AG04450 (cell line): Measurements from ENCODE around the gene SPOP. TPM values are rescaled to one million over a fixed set of nuclear protein-coding genes. Genes with fewer than 3 reads are reported as not detected.
A peak's percentile ranks its signal among the peaks of the same experiment; 100 is the strongest.

Experiments used
- CTCF ChIA-PET: fragments of 300-600, 350-600 bp; formaldehyde crosslinking; extraction: SDS; loops from one replicate; lab custom pipeline; 2022; ENCODE audit warnings: antibody characterized with exemption, inconsistent platforms; lab: Charles Lee
- POLR2A ChIA-PET: fragments of 350-600 bp; formaldehyde crosslinking; extraction: SDS; loops from one replicate; lab custom pipeline; 2021; ENCODE audit warnings: antibody characterized with exemption, inconsistent platforms; lab: Yijun Ruan, JAX
- DNase-seq: peaks from one replicate; pipeline ENCODE4 v3.0.0-alpha.2; 2011; ENCODE audit warnings: low read depth, low spot score
- H3K27ac ChIP-seq: one replicate; pipeline ENCODE4 v1.5.1; 2012; ENCODE audit warnings: low read depth, low read length, control low read depth
- H3K27me3 ChIP-seq: one replicate; pipeline ENCODE4 v1.6.0; 2012; ENCODE audit warnings: low read length; ENCODE audit not compliant: control insufficient read depth, insufficient read depth
- H3K4me3 ChIP-seq: 2 replicates; pipeline ENCODE4 v1.5.1; 2011; ENCODE audit warnings: mild to moderate bottlenecking, low read depth, low read length, control low read depth
- H3K9me3 ChIP-seq: 2 replicates; pipeline ENCODE4 v1.5.1; 2012; ENCODE audit warnings: low read length; ENCODE audit not compliant: control insufficient read depth, insufficient read depth
- polyA plus RNA-seq: library from polyadenylated mRNA; depleted of rRNA; stranded (reverse); fragments of >200 nt; gene quantifications from 2 replicates; pipeline ENCODE4 v1.2.3, GENCODE V29; 2011
- TF ChIP-seq, protein P1 (sequence below): IDR thresholded peaks from 2 replicates; pipeline ENCODE4 v1.5.1; 2011; ENCODE audit warnings: low read depth, low read length, control low read depth, inconsistent platforms

The SPOP gene
- polyA plus RNA-seq, 1 experiment = 51.6 TPM

DNA sequence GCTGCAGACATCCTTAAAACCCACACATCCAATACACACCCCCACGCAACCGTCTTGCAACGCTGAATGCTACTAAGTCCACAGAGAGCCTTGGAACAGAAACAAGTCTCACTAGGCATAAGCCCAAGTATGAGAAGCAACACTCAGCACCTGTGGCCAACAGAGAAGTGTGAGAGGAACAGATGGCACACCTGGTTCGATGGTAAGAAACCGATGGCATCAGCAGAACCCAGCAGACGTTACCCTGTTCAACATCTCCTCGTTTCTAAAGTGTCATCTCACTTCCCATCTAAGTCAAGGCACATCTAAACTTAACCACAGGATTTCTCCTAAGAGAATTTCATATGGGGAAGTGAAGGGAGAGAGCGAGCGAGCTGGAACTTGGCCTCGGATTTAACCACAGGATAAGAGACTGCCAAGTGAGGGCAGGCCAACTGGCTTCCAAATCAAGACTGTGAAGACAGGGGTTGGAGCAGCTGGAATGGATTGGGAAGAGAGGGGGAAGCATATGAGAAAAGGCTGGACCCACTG lies 61.2 kb downstream of the SPOP start:
- DNase-seq = no peak
- Histone ChIP-seq H3K27me3 (no peaks in the 10 kb centered on the region), H3K4me3 (no peak overlapping the region), H3K9me3 (no peaks in the 10 kb centered on the region), H3K27ac (no peak overlapping the region)
- ChIA-PET CTCF (interaction anchor here (0.6 kb wide), 1 partner anchor 302 kb away, joined by 3 read pairs; no protein-coding TSS in a partner anchor), POLR2A (interaction anchor here (0.6 kb wide), 1 partner anchor 862 kb away, joined by 3 read pairs; no protein-coding TSS in a partner anchor)
- TF ChIP-seq, protein P1, sequence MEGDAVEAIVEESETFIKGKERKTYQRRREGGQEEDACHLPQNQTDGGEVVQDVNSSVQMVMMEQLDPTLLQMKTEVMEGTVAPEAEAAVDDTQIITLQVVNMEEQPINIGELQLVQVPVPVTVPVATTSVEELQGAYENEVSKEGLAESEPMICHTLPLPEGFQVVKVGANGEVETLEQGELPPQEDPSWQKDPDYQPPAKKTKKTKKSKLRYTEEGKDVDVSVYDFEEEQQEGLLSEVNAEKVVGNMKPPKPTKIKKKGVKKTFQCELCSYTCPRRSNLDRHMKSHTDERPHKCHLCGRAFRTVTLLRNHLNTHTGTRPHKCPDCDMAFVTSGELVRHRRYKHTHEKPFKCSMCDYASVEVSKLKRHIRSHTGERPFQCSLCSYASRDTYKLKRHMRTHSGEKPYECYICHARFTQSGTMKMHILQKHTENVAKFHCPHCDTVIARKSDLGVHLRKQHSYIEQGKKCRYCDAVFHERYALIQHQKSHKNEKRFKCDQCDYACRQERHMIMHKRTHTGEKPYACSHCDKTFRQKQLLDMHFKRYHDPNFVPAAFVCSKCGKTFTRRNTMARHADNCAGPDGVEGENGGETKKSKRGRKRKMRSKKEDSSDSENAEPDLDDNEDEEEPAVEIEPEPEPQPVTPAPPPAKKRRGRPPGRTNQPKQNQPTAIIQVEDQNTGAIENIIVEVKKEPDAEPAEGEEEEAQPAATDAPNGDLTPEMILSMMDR = no peak

DNA sequence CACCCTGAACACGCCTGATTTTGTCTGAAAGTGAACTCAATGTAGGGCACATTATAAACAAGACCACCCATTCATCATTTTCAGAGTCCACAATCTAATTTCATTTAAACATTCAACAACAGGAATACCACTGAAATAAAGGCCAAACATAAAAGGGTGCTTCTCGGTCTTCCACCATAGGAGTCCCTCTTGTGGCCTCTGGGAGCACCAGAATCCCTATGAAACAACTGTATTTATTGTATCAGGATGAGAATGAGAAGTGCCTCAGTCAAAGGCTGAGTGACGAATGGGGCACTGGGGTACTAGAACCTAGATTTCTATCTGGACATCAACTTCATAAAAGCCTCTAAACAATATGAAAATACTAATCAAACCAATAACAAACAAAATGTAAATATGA lies 61.8 kb downstream of the SPOP start:
- CTCF ChIA-PET = no interaction called here
- H3K9me3 ChIP-seq = no peaks in the 10 kb centered on the region

DNA sequence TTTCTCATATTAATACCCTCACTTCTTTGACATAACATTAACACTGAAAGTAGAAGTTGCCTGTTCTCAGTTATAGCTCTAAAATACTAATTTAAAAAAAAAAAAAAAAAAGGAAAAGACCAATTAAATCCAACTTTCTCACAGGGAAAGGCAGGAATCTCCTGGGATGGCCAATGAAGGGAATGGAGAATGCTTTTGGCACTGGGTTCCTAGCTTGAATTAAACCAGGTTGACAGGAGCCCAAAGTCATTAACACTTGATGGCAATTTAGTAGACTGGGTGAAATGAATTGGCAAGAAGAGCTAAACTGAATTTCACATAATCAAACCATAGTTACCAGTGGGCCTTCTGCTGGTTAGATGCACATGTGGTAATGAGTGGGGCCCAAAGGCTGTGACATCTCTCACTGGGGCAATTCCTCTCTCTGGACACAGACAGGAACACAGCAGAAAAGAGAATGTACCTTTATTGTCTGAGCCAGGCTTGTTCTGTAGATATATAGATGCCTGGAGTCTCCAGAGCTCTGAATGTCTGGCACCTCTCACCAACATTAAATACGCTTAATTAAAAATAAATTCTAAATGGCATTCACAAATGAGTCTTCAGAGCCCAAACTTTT lies 64.6 kb downstream of the SPOP start:
- ChIA-PET POLR2A (no interaction called here), CTCF (interaction anchor here (0.6 kb wide), 1 partner anchor 97 kb away, joined by 4 read pairs; no protein-coding TSS in a partner anchor)

More for the DNA sequence above, 61.8 kb downstream of the SPOP start:
- Histone ChIP-seq H3K4me3 (no peak overlapping the region), H3K27ac (no peak overlapping the region), H3K27me3 (no peaks in the 10 kb centered on the region)
- POLR2A ChIA-PET = no interaction called here
- TF ChIP-seq, protein P1 = peak; percentile 25; the same call in 1 of the 2 replicates
- DNase-seq = no peak

DNA sequence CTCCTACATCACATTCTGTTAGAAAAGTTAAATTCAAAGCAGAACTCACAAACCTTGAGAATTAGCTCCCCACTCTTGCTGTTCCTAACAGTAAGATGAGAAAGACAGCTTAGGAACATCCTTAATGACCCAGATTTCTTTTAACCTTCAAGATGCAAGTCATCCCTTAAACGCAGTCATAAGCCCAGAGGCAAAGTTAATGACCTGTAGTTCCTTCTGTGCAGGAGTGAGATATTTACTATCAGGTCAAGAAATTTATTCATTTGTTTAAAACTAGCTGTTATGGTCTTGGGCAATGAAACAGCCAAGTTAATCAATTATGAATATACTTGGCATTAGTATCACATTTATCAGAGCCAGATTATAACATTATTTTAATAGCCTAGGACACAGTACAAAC lies 65.2 kb downstream of the SPOP start:
- TF ChIP-seq, protein P1 = no peak
- Histone ChIP-seq H3K4me3 (no peak overlapping the region), H3K9me3 (no peaks in the 10 kb centered on the region), H3K27ac (no peak overlapping the region), H3K27me3 (no peaks in the 10 kb centered on the region)
- ChIA-PET CTCF (interaction anchor here (0.6 kb wide), 1 partner anchor 97 kb away, joined by 4 read pairs; no protein-coding TSS in a partner anchor), POLR2A (no interaction called here)
- no peak for DNase-seq

More for the DNA sequence above, 64.6 kb downstream of the SPOP start:
- Histone ChIP-seq H3K9me3 (no peaks in the 10 kb centered on the region), H3K27me3 (no peaks in the 10 kb centered on the region), H3K27ac (no peak overlapping the region), H3K4me3 (no peak overlapping the region)
- DNase-seq = no peak
- TF ChIP-seq, protein P1 = no peak
